ENCODE data around the gene POLRMT. TPM values are rescaled to one million over a fixed set of nuclear protein-coding genes. Genes with fewer than 3 reads are reported as not detected.
A peak's percentile ranks its signal among the peaks of the same experiment; 100 is the strongest.

POLRMT gene
- total RNA-seq, 1 experiment from 2014 or later, result 51.4 TPM

GRCh38 chr19:611481-611868 lies 21.9 kb downstream of the POLRMT start:
- Mint-ChIP-seq H3K27ac (ENCODE audit: unreplicated experiment) (no peak overlapping the region), H3K4me3 (ENCODE audit: low read depth, unreplicated experiment) (no peak overlapping the region)
- intact Hi-C loops (cut with micrococcal nuclease; ENCODE audit: unreplicated experiment), result no loop called here

GRCh38 chr19:610801-611480 lies 22.4 kb downstream of the POLRMT start:
- Mint-ChIP-seq H3K27ac (ENCODE audit: unreplicated experiment) (no peak overlapping the region), H3K9me3 (ENCODE audit: low read depth, unreplicated experiment) (no peaks in the 10 kb centered on the region), H3K4me1 (ENCODE audit: low read depth, unreplicated experiment) (no peaks in the 10 kb centered on the region), H3K4me3 (ENCODE audit: low read depth, unreplicated experiment) (no peak overlapping the region), H3K27me3 (ENCODE audit: unreplicated experiment) (no peaks in the 10 kb centered on the region), H3K36me3 (ENCODE audit: insufficient read depth, unreplicated experiment) (peaks cover 7% of the 10 kb centered on the region)
- no peak for TF ChIP-seq CTCF (IDR thresholded peaks at IDR 0.05; ENCODE audit: unreplicated experiment)
- DNase-seq, result no peak
- BruUV-seq (replicated peaks), result no TSS peak
- intact Hi-C loops (cut with micrococcal nuclease; ENCODE audit: unreplicated experiment), result no loop called here
- CTCF ChIA-PET, result no interaction called here

More at GRCh38 chr19:611481-611868, 21.9 kb downstream of the POLRMT start:
- CTCF ChIA-PET, result no interaction called here
- Mint-ChIP-seq H3K27me3 (ENCODE audit: unreplicated experiment) (no peaks in the 10 kb centered on the region), H3K9me3 (ENCODE audit: low read depth, unreplicated experiment) (no peaks in the 10 kb centered on the region), H3K4me1 (ENCODE audit: low read depth, unreplicated experiment) (no peaks in the 10 kb centered on the region), H3K36me3 (ENCODE audit: insufficient read depth, unreplicated experiment) (peaks cover 7% of the 10 kb centered on the region)
- DNase-seq, result no peak
- BruUV-seq (replicated peaks), result no TSS peak
- TF ChIP-seq CTCF (IDR thresholded peaks at IDR 0.05; ENCODE audit: unreplicated experiment), result no peak

- H3K27ac Mint-ChIP-seq (ENCODE audit: unreplicated experiment), result no peak overlapping the region
- no TSS peak for BruUV-seq (replicated peaks)
- H3K27me3 Mint-ChIP-seq (ENCODE audit: unreplicated experiment), result no peaks in the 10 kb centered on the region
- CTCF ChIA-PET, result no interaction called here
- TF ChIP-seq CTCF (IDR thresholded peaks at IDR 0.05; ENCODE audit: unreplicated experiment), result no peak
- H3K36me3 Mint-ChIP-seq (ENCODE audit: insufficient read depth, unreplicated experiment), result peaks cover 7% of the 10 kb centered on the region
- intact Hi-C loops (cut with micrococcal nuclease; ENCODE audit: unreplicated experiment), result no loop called here
- DNase-seq, result no peak
- no peaks in the 10 kb centered on the region for H3K9me3 Mint-ChIP-seq (ENCODE audit: low read depth, unreplicated experiment)
- no peak overlapping the region for H3K4me3 Mint-ChIP-seq (ENCODE audit: low read depth, unreplicated experiment)
- H3K4me1 Mint-ChIP-seq (ENCODE audit: low read depth, unreplicated experiment), result no peaks in the 10 kb centered on the region
These were observed 23.1 kb downstream of the POLRMT start for GRCh38 chr19:610071-610800.

- BruUV-seq (replicated peaks), result no TSS peak
- H3K27ac Mint-ChIP-seq (ENCODE audit: unreplicated experiment), result no peak overlapping the region
- TF ChIP-seq CTCF (IDR thresholded peaks at IDR 0.05; ENCODE audit: unreplicated experiment), result no peak
- peak; percentile 56 for DNase-seq
- H3K36me3 Mint-ChIP-seq (ENCODE audit: insufficient read depth, unreplicated experiment), result peaks cover 7% of the 10 kb centered on the region
- H3K4me3 Mint-ChIP-seq (ENCODE audit: low read depth, unreplicated experiment), result no peak overlapping the region
- no peaks in the 10 kb centered on the region for H3K9me3 Mint-ChIP-seq (ENCODE audit: low read depth, unreplicated experiment)
- H3K4me1 Mint-ChIP-seq (ENCODE audit: low read depth, unreplicated experiment), result no peaks in the 10 kb centered on the region
- H3K27me3 Mint-ChIP-seq (ENCODE audit: unreplicated experiment), result no peaks in the 10 kb centered on the region
- CTCF ChIA-PET, result interaction anchor here (0.5 to 0.6 kb wide), 2 partner anchors 46 to 55 kb away, joined by 3 to 5 read pairs; no protein-coding TSS in a partner anchor
- intact Hi-C loops (cut with micrococcal nuclease; ENCODE audit: unreplicated experiment), result no loop called here
These were observed 24.4 kb downstream of the POLRMT start for GRCh38 chr19:609004-609346.

Measured in Calu3 (cell line).